ENCODE data around the gene RGS14. TPM values are rescaled to one million over a fixed set of nuclear protein-coding genes. Genes with fewer than 3 reads are reported as not detected.
A peak's percentile ranks its signal among the peaks of the same experiment; 100 is the strongest.

Gene RGS14
- total RNA-seq, 1 donor, result 3.5 TPM

DNA sequence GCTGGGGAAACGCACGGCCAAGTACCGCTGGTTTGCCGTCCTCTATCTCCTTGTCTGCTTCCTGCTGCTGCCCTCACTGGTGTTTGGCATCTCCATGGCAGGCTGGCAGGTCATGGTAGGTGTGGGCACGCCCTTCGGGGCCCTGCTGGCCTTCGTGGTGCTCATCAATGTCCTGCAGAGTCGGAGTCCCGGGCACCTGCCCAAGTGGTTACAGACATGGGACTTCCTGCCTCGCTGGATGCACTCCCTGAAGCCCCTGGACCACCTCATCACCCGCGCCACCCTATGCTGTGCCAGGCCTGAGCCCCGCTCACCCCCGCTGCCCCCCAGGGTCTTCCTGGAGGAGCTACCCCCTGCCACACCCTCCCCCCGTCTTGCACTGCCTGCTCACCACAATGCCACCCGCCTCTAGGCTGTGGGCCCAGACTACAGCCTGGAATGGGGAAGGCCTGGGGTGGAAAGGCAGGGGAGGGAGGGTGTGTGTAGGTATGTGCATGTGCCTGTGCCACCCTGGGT, 40.2 kb downstream of the RGS14 start:
- TF ChIP-seq, protein P1, sequence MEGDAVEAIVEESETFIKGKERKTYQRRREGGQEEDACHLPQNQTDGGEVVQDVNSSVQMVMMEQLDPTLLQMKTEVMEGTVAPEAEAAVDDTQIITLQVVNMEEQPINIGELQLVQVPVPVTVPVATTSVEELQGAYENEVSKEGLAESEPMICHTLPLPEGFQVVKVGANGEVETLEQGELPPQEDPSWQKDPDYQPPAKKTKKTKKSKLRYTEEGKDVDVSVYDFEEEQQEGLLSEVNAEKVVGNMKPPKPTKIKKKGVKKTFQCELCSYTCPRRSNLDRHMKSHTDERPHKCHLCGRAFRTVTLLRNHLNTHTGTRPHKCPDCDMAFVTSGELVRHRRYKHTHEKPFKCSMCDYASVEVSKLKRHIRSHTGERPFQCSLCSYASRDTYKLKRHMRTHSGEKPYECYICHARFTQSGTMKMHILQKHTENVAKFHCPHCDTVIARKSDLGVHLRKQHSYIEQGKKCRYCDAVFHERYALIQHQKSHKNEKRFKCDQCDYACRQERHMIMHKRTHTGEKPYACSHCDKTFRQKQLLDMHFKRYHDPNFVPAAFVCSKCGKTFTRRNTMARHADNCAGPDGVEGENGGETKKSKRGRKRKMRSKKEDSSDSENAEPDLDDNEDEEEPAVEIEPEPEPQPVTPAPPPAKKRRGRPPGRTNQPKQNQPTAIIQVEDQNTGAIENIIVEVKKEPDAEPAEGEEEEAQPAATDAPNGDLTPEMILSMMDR (IDR thresholded peaks at IDR 0.05; ENCODE audit: insufficient read depth, low read depth, low read length), result no peak
- H3K4me3 ChIP-seq (ENCODE audit: low read depth, low read length), result no peak overlapping the region
- no peak for DNase-seq (ENCODE audit: low read depth)

DNA sequence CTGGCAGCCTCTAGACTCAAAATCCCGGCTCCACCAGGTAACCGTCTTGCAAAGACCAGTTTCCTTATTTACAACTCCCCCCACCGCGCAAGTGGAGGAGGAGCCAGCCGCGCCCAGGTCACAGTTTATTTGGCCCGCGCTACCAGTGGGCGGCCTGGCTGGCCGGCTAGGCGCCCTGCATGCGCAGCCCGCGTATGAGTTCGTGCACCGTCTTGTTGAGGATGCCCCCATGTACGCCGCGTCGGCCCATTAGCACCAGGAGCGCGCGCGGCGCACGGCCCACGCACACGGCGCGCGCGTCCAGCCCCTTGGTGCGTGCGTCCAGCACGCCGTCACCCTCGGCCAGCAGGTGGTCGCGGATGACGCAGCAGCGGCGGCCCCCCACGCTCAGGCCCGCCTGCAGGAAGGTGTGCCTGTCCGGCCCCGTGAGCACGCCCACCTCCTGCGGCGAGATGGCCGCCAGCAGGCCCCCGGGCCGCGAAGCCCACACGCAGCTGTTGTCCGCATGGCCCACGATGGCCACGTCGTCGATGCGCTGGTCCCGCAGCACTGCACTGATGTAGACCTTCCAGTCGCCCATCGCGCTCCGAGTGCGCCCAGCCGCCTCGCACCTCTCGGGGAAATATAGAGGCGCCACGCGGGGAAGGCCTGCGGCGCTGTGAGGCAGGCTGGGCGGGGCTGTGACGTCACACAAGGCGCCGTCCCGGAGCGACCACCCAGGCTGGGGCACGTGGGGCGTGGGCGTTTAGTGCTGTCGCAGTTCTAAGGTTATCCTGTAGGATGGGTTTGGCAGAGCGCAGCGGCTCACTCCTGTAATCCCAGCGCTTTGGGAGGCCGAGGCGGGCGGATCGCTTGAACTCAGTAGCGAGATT, 42.5 kb downstream of the RGS14 start, which contains the start of gene PFN3:
Gene PFN3, minus strand, starts transcription at position 665 of the 872 bp plus-strand sequence. Its CDS starts 85 bp downstream, at position 580.
- DNase-seq (ENCODE audit: low read depth), result peak; percentile 45
- no peak within 1 kb of the TSS for H3K4me3 ChIP-seq (ENCODE audit: low read depth, low read length)
- TF ChIP-seq, protein P1 (IDR thresholded peaks at IDR 0.05; ENCODE audit: insufficient read depth, low read depth, low read length), result no peak

DNA sequence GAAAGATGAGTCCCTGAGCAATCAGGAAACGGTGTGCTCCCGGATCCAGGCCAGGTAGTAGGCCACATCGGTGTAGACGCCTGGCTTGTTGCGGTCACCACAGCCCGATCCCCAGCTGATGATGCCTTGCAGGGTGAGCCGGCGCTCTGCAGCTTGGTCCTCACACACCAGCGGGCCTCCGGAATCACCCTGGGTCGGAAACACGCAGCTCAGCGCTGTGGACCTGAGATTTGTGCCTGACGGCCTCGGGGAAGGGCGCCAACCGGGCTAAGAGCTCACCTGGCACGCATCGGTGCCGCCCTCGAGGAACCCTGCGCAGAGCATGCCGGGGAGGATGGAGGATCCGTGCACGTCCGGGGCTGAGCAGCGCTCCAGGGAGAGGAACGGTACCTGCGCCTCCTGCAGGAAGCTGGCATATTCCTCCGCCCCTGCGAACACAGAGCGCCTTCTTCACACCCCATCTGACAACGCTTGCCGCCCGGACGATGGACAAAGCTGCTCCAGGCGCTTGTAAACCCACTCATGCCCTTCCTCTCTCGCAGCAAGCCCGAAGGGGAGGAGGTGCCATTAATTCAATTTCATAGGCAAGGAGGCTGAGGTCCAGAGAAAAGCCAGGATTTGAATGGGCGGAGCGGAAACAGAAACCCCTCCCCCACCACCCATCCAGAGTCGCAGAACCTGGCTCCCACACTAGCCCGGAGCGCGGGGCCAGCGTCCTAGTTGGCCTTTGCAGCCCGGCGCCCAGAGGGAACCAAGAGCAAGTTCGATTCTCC, 44.7 kb downstream of the RGS14 start:
- peak; percentile 62 for DNase-seq (ENCODE audit: low read depth)
- TF ChIP-seq, protein P1 (IDR thresholded peaks at IDR 0.05; ENCODE audit: insufficient read depth, low read depth, low read length), result peak; percentile 51
- H3K4me3 ChIP-seq (ENCODE audit: low read depth, low read length), result peak overlapping the region; percentile 36

DNA sequence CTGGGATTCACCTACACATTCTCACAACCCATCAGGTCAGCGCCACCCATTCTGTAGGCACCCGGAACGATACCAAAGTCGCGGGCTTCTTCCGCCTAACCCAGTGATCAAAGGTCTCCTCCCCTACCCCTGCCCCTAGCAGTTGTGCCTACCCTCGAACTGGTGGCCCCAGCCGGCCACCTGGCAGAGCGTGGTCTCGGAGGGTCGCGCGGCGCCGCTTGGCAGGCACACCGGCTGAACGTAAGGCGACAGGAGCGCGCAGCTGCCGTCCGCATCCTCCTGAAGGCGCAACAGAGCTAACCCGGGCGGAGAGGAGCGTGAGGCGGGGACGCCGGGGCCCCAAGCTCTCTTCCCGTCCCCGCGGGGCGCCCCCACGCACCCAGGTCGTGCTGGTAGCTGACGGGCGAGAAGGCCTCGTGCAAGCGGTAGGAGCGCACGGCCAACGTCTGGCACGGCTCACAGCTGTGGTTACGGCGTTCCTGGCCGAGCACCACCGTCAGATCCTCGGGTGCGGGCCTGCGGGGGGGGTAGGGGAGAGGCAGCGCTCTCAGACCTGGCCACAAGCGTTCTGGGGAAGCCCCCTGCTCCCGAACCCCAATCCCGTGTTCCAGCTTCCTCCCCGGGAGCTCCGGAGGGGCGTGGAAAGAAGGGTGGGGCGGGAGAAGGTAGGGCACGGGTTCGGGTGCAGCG, 45.5 kb downstream of the RGS14 start:
- TF ChIP-seq, protein P1 (IDR thresholded peaks at IDR 0.05; ENCODE audit: insufficient read depth, low read depth, low read length), result no peak
- DNase-seq (ENCODE audit: low read depth), result peak; percentile 29
- peak overlapping the region; percentile 70 for H3K4me3 ChIP-seq (ENCODE audit: low read depth, low read length)

DNA sequence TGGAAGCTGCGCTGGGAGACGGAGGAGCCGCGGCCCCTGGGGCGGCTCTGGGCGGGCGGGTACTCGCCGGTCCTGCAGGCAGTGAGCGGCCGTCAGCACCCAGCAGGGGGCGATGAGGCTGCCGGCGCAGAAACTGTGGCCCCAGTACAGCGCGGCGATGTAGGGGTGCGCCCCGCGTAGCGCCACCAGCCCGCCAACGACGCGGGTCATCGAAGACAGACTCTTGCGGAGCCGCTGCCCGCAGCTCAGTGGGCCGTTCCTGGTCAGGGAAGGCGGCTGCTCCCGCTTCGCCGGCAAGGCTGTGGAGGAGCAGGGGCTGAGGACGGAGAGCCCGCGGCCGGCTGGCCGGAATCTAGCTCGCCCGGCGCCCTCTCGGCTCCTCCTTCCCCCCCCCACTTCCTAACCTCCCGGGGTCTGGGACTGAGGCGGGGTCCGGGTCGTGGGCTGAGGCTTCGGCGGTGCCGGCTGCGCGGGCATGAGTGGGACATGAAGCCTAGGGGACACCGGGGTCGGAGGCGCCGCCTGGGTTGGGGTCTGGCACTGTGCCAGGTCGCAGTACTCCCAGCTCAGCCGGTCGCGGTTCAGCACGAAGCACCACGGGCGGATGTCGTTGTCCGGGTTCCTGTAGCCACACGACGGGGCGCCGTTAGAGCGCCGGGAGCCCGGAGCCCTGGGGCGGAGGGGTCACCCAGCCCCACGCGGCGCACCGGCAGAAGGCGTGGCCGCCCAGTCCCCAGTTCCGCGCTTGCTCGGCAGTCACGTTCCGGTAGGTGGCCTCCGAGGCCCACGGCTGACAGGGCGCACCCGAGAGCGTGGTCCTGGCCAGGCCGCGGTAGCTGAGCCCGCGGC, 46.3 kb downstream of the RGS14 start:
- DNase-seq (ENCODE audit: low read depth), result peak; percentile 81
- peak overlapping the region; percentile 70 for H3K4me3 ChIP-seq (ENCODE audit: low read depth, low read length)
- TF ChIP-seq, protein P1 (IDR thresholded peaks at IDR 0.05; ENCODE audit: insufficient read depth, low read depth, low read length), result peak; percentile 71
